HG03575 (cell line): ENCODE measurements around the gene PTPN7.
"Not testable (repeated sequence)": the region's sequence is repeated elsewhere in the genome, so short reads cannot be mapped to it uniquely, and the experiment has no call there.

Experiments used
- ATAC-seq: cut with Tn5 transposase; IDR thresholded peaks from one replicate; pipeline ENCODE4 v1.9.1; 2021; ENCODE audit not compliant: unreplicated experiment, insufficient number of reproducible peaks, low FRiP score; ENCODE audit errors: extremely low read depth

The PTPN7 gene

DNA sequence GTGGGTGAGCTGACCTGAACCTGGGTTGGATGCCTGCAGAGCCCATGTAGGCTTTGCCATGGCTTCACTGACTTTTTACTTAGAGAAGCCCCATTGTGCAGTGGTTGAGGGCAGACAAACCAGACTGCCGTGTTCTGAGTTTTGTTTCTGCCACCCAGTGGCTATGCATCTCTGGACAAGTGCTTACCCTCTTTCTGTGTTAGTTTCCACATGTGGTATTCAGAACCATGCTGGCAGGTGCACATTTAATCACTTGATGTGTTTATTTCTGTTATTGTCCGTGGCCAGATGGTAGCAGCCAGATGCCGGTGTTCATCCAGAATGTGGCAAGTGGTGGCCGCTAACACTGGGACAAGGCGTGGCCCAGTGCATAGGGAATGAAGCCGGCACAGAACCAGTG is 10.3 kb upstream of the PTPN7 start:
- no peak for ATAC-seq

DNA sequence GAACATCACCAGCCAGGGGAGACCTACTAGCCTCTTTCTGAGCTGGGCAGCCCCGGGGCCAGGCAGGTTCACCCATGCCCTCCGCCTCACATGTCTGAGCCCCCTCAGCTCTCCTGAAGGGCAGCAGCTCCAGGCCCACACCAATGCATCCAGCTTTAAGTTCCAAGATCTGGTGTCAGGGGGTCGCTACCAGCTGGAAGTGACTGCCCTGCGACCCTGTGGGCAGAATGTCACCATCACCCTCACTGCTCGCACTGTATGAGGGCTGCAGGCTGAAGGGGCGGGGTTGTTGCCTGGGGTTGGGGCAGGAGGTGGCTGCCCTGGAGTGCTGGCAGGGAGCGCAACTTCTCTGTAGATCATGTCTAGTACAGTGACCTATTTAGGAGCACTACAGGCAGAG is 8.5 kb upstream of the PTPN7 start:
- ATAC-seq = no peak

DNA sequence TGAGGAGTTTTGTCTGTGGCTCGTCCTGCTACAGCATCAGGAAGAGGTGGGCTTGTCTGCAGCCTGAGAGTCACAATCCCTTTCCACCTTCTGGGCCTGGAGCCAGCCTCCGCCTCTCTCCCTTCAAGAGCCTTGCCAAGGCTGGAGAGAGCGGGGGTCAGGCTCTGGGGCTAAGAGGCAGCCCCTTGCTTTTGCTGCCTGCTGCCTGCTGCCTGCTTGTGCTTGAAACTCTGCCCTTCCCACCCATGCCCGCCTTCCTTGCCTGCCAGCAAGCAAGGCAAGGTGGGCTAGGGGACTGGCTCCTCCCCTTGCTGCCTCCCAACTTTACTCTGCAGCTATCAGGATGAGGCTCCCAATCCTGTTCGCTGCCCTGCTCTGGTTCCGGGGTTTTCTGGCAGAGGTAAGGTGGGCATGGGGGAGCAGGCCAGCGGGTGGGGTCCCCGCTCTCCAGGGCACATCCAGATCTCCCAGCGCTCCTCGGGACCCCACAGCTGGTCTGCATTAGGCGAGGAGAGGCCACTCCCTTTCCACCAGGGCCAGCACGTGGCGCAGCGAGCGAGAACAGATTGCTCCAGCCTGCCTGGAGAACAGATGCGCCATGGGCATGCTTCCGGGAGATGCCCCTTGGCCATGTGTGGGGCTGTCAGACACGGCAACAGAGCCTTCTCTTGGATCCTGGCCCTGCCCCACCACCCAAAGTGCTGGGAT is 7.5 kb upstream of the PTPN7 start:
- no peak for ATAC-seq

DNA sequence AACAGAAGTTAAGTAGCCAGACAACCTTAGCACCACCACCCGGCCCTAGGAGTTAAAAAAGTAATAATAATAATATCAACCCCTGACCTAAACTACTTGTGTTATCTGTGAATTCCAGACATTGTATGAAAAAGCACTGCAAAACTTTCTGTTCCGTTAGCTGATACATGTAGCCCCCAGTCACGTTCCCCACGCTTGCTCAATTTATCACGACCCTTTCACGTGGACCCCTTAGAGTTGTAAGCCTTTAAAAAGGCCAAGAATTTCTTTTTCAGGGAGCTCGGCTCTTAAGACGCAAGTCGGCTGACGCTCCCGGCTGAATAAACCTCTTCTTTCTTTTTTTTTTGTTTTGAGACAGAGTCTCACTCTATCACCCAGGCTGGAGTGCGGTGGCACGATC is 6.7 kb upstream of the PTPN7 start:
- ATAC-seq = not testable (repeated sequence)

DNA sequence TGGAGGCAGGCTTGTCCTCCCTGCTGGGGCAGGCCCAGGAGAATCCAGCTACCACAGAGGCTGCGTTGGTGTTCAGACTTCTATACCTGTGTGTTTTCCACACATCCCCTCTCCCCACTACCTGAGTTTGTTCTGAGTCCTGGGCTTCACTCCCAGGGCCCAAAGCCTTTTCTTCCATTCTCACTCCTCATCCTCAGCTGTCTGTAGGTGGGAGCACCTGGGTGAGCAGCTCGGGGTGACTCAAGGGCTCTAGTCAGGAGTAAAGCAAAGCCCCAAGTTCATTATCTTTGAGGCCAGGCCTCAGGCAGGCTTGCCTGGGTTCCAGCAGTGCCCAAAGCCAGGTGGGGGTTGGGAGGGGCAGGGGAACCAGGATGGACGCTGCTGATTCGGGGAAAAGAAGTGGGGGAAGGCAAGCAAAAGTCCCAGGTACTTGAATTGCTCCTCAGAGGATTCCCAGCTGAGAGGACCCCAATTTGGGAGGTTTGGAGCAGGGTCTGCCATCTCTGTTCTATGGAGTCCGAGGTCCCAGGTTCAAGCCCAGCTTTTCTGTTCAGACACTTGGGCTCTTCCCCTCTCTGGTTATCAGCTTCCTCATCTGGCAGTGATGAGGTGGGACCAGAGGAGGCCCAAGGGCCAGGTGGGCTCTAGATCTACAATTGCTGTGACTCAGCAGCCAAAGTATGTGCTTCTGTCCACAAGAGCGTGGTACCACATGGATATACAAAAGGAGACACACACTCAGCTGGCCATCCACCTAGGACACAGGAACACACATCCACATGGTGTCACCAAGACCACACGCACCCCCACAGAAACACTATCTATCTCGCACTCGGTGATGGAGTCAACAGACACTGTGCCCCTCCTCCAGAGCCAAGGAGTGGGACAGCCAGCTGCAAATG is 5.8 kb upstream of the PTPN7 start:
- ATAC-seq = no peak

DNA sequence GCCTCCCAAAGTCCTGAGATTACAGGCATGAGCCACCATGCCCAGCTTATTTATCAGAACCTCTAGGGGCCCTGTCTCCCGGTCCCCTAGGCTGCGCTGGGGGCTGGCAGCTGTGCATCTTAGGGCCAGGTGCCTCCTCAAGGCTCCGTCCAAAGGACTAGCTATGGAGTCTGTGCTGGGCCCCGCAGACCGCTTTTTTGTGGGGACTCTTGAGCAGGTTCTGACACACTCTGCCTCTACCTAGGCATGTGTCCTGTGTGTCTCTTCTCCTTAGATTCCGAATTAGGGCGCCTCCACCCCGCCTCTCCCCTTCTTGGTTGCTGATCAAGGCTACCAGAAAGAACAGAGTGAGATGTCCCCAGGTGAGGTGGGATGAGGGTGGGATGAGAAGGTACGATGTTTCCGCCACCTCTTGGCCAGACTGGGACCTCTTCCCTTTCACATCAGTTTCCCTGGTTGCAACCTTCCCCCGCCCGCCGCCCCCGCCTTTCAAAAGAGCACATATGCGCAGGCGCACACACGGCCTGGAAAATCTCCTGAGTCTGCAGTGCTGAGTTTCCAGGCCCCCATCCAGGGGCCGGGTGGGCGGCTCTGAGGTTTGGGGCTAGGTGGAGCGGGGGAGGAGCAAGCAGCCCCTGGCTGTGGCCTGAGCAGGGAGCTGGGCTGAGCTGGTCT is 5.0 kb upstream of the PTPN7 start:
- ATAC-seq = no peak

DNA sequence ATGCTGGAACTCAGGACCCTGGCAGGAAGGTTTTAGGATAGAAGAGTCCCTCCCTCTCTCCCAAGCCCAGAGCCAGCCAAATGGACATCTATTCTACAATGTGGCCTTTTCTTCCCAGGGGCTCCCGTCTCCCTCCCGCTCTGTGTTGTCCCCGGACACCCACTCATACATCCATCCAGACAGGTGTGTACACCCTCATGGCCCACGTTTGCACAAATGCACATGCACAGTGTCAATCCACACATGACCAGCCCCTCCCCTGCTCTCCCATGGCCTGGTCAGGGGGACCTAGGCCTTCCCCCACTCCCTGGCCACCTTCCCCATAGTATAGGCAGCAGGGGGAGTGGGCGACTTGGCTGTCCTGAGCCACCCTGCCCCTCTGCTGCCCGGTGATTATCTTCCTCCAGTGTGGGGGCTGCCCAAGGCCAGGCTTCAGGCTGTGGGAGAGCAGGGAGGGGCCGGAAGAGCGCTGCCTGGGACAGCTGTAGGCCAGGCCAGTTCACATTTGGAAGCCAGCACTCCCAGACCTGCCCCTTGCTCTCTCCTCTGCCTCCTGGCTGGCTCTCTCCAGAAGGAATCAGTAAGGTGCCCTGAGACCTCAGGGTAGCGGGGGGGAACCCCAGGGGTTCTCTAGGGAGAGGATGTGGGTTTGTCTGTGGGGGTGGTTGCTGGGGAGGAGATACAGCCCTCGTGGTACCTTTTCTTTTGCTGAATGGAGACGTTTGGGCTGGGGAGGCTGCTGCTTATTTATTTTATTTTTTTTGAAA is 4.1 kb upstream of the PTPN7 start:
- no peak for ATAC-seq

DNA sequence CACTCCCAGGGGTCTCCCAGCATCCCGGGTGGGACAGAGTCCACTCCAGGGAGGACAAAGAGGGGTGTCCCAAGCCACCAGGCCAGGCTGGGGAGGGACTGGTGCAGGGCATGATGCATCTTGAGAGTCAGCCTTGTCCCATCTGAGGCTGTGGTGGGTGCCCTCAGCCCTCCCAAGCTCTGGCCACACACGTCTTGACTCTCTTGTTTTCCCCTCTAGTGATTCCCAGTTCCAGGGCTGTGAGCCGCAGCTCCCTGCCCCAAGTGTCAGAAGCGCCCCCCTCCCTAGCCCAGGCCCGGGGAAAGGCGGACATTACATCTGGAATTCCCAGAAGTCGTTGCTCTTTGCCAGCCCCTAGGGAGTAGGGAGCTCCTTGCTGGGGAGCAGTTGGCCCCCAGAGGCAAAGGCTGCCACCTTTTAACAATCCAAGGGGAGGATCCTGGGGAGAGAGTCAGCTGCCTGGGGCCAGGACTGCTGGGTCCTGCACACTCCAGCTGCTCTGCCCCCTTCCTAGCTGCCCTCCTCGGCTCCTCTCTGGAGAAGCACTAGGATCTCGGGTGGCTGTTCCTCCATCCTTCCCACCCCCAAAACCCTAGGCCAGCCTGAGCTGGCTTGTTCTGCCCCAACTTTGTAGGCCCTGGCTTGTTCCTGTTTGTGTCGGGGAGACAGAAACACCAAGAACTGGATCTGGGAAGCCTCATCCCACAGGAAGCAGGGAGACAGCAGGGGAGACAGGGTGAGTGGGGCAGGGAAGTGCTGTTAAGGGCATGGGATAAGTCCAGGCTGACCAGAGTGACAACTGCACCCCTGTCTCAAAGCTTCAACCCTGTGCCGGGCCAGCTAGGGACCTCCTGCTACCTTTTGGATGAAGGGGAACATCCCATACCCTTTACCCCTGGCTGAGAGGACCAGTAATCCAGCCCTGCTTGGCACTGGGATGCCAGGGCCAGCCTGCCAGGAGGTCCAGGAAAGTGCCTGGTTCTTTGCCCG is 3.2 kb upstream of the PTPN7 start:
- ATAC-seq = no peak

DNA sequence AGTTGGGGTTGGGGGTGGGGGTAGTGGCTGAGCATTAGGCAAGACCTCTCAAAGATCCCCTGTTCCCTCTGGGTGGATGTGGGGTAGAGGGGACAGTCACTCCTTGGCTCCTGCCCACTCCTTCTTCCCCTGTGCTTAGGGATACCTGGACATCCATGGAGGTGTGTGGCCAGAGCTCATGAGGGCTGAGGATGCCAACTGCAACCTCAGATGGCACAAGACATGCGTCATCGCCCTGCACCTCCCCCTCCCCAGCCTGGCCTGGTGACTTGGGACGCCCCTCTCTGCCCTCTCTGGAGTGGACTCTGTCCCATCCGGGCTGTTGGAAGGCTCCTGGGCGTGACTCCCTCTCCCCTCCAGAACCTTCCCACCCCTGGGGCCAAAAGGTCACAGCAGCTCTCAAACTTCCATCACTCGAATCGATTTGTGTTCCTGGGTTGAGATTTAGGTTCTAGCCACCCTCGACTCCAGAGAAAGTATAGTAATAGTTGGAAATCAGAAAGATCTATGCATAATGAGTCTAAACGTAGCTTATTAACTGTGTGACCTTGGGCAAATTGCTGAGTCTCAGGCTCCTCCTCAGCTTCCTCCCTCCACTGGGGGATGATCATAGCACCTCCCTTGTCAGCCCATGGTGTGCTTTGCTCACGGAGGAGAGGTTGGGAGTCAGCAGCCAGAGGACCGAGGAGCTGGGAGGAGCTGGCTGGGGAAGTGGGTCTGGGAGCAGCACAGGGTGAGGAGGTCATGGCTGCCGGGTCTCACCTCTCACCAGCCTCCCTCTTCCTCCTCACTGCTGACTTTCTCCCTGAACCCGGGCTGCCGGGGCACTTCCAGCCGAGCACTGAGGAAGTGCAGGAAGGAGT is 2.2 kb upstream of the PTPN7 start:
- no peak for ATAC-seq

DNA sequence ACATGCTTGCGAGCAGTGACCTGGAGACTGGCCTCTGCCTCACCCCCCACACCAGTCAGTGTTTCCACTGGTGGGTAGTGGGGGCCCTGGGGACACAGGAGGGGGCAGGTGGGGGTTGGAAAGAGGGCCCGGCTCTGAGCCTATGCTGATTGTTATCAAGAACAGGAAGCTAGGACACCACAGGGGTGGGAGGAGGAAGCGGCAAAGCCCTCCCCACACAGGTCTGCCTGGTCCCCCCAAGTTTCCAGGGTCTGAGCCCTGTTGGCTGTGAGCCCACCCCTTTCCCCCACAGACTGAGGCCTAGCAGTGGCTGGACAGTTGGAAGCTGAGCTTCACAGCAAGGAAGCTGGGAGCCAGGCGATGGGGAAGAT is 1.6 kb upstream of the PTPN7 start:
- ATAC-seq = no peak

DNA sequence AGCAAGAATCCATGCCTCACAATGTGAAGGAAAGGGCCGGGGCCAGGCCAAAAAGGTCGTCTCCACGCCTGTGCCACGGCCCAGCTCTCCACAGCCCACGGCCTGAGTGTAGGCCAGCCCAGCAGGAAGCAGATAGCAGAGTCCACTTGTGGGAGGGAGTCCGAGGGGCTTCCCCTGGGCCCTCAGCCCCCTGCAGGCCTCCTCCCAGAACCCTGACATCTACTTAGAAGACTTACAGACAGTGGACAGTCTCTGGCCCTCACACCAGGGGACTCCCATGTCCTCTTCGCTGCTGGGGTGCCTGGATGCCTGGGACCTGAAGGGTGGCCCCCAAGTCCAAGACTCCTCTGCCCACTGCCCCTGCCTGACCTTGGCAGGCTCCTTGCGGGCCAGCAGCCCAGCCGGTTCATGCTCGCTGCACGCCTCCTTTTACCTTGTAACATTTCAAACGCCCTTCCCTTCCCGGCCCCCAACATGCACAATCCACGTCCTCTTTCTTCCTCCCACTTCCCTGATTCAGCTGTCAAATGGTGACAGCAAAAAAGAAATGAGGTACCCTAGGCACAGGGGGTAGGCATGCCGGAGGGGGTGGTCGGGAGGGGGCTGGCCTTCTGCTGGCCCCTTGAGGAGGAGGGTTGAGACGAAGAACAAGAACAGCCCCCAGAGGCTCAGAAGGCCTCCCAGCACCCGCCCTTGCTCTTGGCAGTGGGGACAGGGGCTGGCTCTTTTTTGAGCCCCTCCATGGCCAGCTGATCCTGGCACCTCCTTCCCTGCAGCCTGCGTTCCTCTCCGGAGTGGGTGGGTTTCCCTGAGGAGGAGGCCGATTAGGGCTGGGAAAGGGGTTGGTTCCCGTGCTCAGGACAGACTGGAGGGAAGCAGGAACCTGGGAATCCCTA is 997 bp upstream of the PTPN7 start:
- ATAC-seq = no peak

DNA sequence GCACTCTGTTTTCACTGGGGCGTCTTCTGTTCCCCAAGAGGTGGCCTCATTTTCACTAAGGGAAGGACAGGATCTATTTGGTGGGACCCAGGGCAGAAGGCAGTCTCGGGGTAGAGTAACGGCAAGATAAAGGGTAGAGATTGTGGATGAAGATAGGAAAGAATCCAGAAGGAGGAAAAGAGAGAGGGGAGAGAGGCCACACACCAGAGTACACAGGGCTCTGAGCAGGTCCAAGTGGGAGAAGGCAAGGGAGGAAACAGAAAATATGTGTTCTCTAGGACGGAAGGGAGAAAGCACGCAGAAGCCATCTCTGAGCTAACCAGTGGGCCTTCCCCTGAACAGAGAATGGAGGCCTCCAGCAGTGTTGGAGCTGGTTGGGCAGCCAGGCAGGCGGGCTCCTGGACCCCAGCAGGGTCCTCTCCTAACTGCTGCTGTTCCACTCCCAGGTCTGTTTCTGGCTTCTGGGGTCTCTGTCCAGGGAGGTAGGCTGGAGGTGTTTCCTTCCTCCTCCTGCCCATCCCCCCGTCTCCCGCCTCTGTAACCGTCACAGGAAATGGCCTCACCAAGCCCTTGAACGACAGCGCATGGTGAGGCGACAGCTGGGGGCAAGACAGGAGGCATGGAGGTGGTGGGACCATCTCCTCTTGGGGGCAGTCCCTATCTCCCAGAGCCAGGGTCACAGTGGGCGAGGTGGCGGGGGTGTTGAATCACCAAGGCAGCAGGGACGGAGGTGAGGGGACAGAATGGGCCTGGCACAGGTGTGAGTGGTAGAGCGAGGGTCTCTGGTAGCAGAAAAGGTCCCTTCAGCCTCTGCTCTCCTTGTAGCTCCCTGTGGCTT is 649 bp downstream of the PTPN7 start:
- ATAC-seq = no peak

DNA sequence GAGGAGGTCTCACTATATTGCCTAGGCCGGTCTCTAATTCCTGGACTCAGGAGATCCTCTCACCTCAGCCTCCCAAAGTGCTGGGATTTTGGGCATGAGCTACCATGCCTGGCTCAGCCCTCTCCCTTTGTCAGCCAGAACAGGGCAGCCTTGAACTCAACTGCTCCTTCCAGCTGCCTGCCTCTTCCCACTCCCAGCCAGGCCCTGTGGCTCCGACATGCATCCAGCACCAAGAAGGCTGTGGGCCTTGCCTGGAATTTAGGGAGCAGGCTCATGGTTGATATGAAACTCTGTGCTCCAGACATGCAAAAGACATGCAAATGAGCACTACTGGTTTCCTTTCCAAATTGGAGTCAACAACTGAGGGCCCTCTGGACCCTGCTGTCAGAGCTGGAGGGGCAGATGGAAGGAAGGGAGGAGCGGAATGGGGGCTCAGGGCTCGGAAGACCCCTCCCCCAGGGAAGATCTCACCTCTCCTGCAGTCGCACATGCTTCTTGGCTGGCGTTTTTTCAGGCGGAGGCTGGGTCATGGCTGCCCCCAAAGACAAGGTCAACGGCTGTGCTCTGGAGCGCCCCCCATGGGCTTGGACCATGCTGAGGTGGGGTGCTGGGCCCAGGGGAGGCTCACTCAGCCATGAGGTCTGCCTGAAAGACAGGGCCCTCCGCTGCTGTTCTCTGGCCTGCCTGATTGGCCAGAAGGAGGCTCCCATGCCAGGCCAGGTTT is 1.4 kb downstream of the PTPN7 start:
- ATAC-seq = no peak

DNA sequence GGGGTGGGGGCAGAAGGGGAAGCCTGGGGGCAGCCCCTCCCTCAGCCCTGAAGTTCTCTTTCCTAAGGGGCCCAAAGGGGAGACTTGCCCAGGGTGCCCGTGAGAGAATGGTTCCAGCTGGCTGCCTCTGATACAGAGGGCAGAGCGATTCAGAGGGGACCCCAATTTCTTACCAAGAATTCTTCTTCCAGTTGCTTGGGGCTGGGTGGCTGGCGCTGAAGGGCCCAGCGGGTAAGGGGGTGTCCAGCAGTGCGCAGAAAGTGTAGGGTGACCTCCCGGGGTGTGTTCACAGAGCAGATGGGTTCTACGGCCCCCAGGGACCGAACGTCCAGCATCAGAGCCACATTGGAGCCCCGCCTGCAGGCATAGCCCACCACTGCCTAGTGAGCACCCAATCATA is 2.5 kb downstream of the PTPN7 start:
- ATAC-seq = no peak

DNA sequence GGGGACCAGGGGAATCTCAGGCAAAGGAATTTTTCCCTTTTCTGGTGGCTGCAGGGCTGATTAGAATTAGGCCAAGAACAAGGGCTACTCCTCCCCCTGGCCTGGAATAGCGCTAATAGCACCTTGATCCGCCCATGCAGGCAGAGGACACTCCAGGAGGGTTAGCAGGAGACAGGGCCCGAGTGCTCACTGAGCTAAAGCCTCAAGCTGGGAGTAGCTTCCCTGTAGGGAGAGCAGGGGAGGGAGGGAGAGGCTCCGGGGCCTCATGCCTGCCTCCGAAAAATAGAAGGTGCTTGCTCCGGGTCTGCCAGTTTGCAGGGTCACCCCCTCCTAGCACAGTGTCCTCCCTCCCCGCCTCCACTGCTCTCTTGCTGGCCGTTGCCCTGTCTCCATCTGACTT is 3.8 kb downstream of the PTPN7 start:
- no peak for ATAC-seq
